HepG2 (cell line): ENCODE results near the gene ELL. TPM values are rescaled to one million over a fixed set of nuclear protein-coding genes. Genes with fewer than 3 reads are reported as not detected.

Experiments used
- CREB1 ChIP-seq, 2 experiments: fragments of 450-650 bp in 1 of 2; IDR thresholded peaks; 2 replicates each; pipeline ENCODE4 v1.6.1; 2016 to 2017; ENCODE audit warnings: control low read depth in 1 of 2, mild to moderate bottlenecking in 1 of 2, missing compliant biosample characterization in 1 of 2, missing genetic modification characterization in 1 of 2
- DNMT3B ChIP-seq: conservative IDR thresholded peaks from 2 replicates; pipeline ENCODE4 v1.6.1; 2016; ENCODE audit warnings: missing biosample characterization, control low read depth
- MXD4 ChIP-seq: IDR thresholded peaks from 2 replicates; pipeline ENCODE4 v1.6.1; 2016; ENCODE audit warnings: mild to moderate bottlenecking, missing biosample characterization, missing genetic modification reagents
- POGZ ChIP-seq: sonication (generic); formaldehyde crosslinking; IDR thresholded peaks from 2 replicates; pipeline ENCODE4 v1.4.0; 2020; ENCODE audit warnings: mild to moderate bottlenecking, missing genetic modification reagents
- PPARG ChIP-seq: conservative IDR thresholded peaks from 2 replicates; pipeline ENCODE4 v1.6.1; 2016; ENCODE audit warnings: missing biosample characterization, missing genetic modification reagents
- SIX1 ChIP-seq: sonication (generic); formaldehyde crosslinking; IDR thresholded peaks from 2 replicates; pipeline ENCODE4 v1.4.0; 2020; ENCODE audit warnings: missing genetic modification reagents, borderline replicate concordance
- ZNF564 ChIP-seq: sonication (generic); formaldehyde crosslinking; IDR thresholded peaks from 2 replicates; pipeline ENCODE4 v1.8.1; 2023; ENCODE audit warnings: mild to moderate bottlenecking, missing genetic modification reagents
- ZSCAN29 ChIP-seq: sonication (generic); formaldehyde crosslinking; conservative IDR thresholded peaks from 2 replicates; pipeline ENCODE4 v1.4.0; 2020; ENCODE audit warnings: mild to moderate bottlenecking, missing genetic modification reagents
- polyA plus RNA-seq, 8 experiments: library from polyadenylated mRNA; depleted of rRNA in 3 of 8; stranded (reverse) in 7 of 8; unstranded in 1 of 8; fragments of >200 nt; fragmentation: Illumina TruSeq in 4 of 8; extraction: Trizol in 4 of 8; gene quantifications; 2 replicates each; pipeline versions ENCODE4 v1.2.1 to v1.2.3, GENCODE V29; 2011 to 2016; ENCODE audit warnings: low read depth in 4 of 8, missing spikeins in 1 of 8, mixed read lengths in 1 of 8; ENCODE audit not compliant: insufficient read depth in 1 of 8
- total RNA-seq, 5 experiments: library from RNA; depleted of rRNA; stranded (reverse); fragments of >200 nt; fragmentation: Illumina TruSeq; extraction: Trizol; gene quantifications; 2 replicates each; pipeline ENCODE4 v1.2.3, GENCODE V29; 2016; ENCODE audit warnings: low read depth in 1 of 5
- TF ChIP-seq, protein P1 (sequence below): sonication (generic); formaldehyde crosslinking; IDR thresholded peaks from 2 replicates; pipeline ENCODE4 v1.5.1; 2020; ENCODE audit warnings: mild to moderate bottlenecking, missing genetic modification reagents, moderate library complexity
- TF ChIP-seq, protein P2 (sequence below): IDR thresholded peaks from 2 replicates; pipeline ENCODE4 v1.6.1; 2012; ENCODE audit warnings: low read depth, low read length, improper control_type of control experiment
- TF ChIP-seq, protein P3 (sequence below): IDR thresholded peaks from 2 replicates; pipeline ENCODE4 v1.4.0; 2020; ENCODE audit warnings: mild to moderate bottlenecking, missing genetic modification reagents
- TF ChIP-seq, protein P4 (sequence below): sonication (generic); formaldehyde crosslinking; IDR thresholded peaks from 2 replicates; pipeline ENCODE4 v1.4.0; 2020; ENCODE audit warnings: mild to moderate bottlenecking, missing genetic modification reagents, borderline replicate concordance

Gene ELL
- total and polyA plus RNA-seq, 2 of the 13 experiments (the other 11 are each of a cell fraction or from before 2014, with no cell fraction given) = 3.7 to 5.4 TPM

DNA sequence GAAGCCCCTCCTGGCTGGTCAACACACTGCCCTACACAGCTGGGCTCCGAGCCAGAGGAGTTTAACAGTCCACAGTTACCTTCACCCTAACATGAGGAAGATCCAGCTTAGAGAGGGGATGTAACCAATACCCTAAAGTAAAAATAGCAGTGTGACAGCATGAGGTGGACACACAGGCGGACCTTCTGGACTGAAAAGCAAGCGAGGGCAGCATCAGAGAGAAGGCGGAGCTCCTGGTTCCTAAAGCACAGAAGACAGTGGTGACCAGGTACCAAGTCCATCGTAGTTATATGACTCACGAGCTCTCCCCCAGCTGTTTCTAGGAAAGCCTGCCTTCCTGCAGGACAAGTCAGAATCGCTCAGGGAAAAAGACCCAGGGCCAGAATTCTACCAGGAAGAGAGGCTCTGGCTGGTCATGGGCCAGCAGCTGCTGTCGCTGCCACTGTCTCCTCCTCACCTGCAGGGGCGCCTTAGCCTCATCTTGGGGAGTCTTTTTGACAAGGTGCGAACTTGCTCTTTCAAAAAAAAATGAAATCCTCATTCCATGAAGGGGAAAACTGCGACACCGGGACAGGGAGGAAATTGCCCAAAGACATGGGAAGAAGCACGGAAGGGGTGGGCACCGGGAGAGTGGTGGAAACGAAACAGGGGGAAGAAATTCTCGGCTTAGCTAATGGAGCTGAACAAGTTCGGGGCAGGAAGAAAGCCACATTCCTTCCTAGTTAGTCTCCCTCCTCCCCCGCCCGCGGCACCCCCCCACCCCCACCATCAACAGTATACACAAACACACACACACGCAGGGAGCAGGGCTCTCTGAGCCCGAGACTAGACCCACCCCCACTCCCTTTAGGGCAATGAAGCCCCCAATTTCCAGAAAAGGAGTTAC lies 1.7 kb downstream of the ELL start (continued):
- TF ChIP-seq, protein P1, sequence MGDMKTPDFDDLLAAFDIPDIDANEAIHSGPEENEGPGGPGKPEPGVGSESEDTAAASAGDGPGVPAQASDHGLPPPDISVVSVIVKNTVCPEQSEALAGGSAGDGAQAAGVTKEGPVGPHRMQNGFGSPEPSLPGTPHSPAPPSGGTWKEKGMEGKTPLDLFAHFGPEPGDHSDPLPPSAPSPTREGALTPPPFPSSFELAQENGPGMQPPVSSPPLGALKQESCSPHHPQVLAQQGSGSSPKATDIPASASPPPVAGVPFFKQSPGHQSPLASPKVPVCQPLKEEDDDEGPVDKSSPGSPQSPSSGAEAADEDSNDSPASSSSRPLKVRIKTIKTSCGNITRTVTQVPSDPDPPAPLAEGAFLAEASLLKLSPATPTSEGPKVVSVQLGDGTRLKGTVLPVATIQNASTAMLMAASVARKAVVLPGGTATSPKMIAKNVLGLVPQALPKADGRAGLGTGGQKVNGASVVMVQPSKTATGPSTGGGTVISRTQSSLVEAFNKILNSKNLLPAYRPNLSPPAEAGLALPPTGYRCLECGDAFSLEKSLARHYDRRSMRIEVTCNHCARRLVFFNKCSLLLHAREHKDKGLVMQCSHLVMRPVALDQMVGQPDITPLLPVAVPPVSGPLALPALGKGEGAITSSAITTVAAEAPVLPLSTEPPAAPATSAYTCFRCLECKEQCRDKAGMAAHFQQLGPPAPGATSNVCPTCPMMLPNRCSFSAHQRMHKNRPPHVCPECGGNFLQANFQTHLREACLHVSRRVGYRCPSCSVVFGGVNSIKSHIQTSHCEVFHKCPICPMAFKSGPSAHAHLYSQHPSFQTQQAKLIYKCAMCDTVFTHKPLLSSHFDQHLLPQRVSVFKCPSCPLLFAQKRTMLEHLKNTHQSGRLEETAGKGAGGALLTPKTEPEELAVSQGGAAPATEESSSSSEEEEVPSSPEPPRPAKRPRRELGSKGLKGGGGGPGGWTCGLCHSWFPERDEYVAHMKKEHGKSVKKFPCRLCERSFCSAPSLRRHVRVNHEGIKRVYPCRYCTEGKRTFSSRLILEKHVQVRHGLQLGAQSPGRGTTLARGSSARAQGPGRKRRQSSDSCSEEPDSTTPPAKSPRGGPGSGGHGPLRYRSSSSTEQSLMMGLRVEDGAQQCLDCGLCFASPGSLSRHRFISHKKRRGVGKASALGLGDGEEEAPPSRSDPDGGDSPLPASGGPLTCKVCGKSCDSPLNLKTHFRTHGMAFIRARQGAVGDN (CRISPR knock-in tag) = peak; percentile 62
- TF ChIP-seq CREB1 (IDR thresholded peaks at IDR 0.05) (peak; percentile 56; the same call in 1 of the 2 replicates), CREB1 (CRISPR knock-in tag; IDR thresholded peaks at IDR 0.05) (peak; percentile 75), PPARG (CRISPR knock-in tag) (peak; percentile 49; the same call in 1 of the 2 replicates), ZNF564 (CRISPR knock-in tag) (0 out of 2 replicates have a peak, but pooled peaks have one; percentile 52), MXD4 (CRISPR knock-in tag) (0 out of 2 replicates have a peak, but pooled peaks have one; percentile 37), POGZ (CRISPR knock-in tag) (peak; percentile 46; the same call in 1 of the 2 replicates), ZSCAN29 (no peak), DNMT3B (peak; percentile 88), SIX1 (CRISPR knock-in tag) (peak; percentile 39; the same call in 1 of the 2 replicates)
- TF ChIP-seq, protein P2, sequence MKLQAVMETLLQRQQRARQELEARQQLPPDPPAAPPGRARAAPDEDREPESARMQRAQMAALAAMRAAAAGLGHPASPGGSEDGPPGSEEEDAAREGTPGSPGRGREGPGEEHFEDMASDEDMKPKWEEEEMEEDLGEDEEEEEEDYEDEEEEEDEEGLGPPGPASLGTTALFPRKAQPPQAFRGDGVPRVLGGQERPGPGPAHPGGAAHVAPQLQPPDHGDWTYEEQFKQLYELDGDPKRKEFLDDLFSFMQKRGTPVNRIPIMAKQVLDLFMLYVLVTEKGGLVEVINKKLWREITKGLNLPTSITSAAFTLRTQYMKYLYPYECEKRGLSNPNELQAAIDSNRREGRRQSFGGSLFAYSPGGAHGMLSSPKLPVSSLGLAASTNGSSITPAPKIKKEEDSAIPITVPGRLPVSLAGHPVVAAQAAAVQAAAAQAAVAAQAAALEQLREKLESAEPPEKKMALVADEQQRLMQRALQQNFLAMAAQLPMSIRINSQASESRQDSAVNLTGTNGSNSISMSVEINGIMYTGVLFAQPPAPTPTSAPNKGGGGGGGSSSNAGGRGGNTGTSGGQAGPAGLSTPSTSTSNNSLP = no peak
- TF ChIP-seq, protein P3, sequence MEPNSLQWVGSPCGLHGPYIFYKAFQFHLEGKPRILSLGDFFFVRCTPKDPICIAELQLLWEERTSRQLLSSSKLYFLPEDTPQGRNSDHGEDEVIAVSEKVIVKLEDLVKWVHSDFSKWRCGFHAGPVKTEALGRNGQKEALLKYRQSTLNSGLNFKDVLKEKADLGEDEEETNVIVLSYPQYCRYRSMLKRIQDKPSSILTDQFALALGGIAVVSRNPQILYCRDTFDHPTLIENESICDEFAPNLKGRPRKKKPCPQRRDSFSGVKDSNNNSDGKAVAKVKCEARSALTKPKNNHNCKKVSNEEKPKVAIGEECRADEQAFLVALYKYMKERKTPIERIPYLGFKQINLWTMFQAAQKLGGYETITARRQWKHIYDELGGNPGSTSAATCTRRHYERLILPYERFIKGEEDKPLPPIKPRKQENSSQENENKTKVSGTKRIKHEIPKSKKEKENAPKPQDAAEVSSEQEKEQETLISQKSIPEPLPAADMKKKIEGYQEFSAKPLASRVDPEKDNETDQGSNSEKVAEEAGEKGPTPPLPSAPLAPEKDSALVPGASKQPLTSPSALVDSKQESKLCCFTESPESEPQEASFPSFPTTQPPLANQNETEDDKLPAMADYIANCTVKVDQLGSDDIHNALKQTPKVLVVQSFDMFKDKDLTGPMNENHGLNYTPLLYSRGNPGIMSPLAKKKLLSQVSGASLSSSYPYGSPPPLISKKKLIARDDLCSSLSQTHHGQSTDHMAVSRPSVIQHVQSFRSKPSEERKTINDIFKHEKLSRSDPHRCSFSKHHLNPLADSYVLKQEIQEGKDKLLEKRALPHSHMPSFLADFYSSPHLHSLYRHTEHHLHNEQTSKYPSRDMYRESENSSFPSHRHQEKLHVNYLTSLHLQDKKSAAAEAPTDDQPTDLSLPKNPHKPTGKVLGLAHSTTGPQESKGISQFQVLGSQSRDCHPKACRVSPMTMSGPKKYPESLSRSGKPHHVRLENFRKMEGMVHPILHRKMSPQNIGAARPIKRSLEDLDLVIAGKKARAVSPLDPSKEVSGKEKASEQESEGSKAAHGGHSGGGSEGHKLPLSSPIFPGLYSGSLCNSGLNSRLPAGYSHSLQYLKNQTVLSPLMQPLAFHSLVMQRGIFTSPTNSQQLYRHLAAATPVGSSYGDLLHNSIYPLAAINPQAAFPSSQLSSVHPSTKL = peak; percentile 74
- TF ChIP-seq, protein P4, sequence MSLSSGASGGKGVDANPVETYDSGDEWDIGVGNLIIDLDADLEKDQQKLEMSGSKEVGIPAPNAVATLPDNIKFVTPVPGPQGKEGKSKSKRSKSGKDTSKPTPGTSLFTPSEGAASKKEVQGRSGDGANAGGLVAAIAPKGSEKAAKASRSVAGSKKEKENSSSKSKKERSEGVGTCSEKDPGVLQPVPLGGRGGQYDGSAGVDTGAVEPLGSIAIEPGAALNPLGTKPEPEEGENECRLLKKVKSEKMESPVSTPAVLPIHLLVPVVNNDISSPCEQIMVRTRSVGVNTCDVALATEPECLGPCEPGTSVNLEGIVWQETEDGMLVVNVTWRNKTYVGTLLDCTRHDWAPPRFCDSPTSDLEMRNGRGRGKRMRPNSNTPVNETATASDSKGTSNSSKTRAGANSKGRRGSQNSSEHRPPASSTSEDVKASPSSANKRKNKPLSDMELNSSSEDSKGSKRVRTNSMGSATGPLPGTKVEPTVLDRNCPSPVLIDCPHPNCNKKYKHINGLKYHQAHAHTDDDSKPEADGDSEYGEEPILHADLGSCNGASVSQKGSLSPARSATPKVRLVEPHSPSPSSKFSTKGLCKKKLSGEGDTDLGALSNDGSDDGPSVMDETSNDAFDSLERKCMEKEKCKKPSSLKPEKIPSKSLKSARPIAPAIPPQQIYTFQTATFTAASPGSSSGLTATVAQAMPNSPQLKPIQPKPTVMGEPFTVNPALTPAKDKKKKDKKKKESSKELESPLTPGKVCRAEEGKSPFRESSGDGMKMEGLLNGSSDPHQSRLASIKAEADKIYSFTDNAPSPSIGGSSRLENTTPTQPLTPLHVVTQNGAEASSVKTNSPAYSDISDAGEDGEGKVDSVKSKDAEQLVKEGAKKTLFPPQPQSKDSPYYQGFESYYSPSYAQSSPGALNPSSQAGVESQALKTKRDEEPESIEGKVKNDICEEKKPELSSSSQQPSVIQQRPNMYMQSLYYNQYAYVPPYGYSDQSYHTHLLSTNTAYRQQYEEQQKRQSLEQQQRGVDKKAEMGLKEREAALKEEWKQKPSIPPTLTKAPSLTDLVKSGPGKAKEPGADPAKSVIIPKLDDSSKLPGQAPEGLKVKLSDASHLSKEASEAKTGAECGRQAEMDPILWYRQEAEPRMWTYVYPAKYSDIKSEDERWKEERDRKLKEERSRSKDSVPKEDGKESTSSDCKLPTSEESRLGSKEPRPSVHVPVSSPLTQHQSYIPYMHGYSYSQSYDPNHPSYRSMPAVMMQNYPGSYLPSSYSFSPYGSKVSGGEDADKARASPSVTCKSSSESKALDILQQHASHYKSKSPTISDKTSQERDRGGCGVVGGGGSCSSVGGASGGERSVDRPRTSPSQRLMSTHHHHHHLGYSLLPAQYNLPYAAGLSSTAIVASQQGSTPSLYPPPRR (CRISPR knock-in tag) = peak; percentile 61; the same call in 1 of the 2 replicates
